Stimulated activated CD4-positive, alpha-beta T cell treated with anti-CD3 and anti-CD28 coated beads, Interleukin-2, amount 100 ng/mL, for 48 hours (primary cell): Measurements from ENCODE around the gene BASP1.
A peak's percentile ranks its signal among the peaks of the same experiment; 100 is the strongest.
"Not testable (repeated sequence)": the region's sequence is repeated elsewhere in the genome, so short reads cannot be mapped to it uniquely, and the experiment has no call there.

Source experiments
- DNase-seq, 2 donors: peaks; one replicate each; pipeline ENCODE4 v3.0.0-alpha.2; 2020

BASP1 gene

GRCh38 chr5:17217493-17218352 is at the start of gene BASP1:
Gene BASP1 (plus strand): TSS chr5:17217631. CDS start chr5:17275217, 57,586 bp downstream.
- no peak for DNase-seq

GRCh38 chr5:17169507-17169906 is 47.9 kb upstream of the BASP1 start:
- DNase-seq: no peak

- no peak for DNase-seq
Measured at GRCh38 chr5:17172791-17173190, 44.6 kb upstream of the BASP1 start.

- no peak for DNase-seq
Measured at GRCh38 chr5:17174965-17175364, 42.5 kb upstream of the BASP1 start.

- DNase-seq: no peak
Measured at GRCh38 chr5:17177501-17178372, 39.7 kb upstream of the BASP1 start.

GRCh38 chr5:17178373-17178675 is 39.1 kb upstream of the BASP1 start:
- no peak for DNase-seq

GRCh38 chr5:17180330-17180843 is 37.0 kb upstream of the BASP1 start:
- no peak for DNase-seq

- DNase-seq: no peak
Measured at GRCh38 chr5:17180864-17181723, 36.3 kb upstream of the BASP1 start.

GRCh38 chr5:17182494-17182893 is 34.9 kb upstream of the BASP1 start:
- DNase-seq: no peak

- no peak for DNase-seq
Measured at GRCh38 chr5:17182981-17183380, 34.5 kb upstream of the BASP1 start.

GRCh38 chr5:17183831-17184230 is 33.6 kb upstream of the BASP1 start:
- no peak for DNase-seq

- no peak for DNase-seq
Measured at GRCh38 chr5:17184588-17184987, 32.8 kb upstream of the BASP1 start.

- no peak for DNase-seq
Measured at GRCh38 chr5:17185349-17185748, 32.1 kb upstream of the BASP1 start.

- no peak for DNase-seq
Measured at GRCh38 chr5:17185773-17186172, 31.7 kb upstream of the BASP1 start.

- DNase-seq: no peak
Measured at GRCh38 chr5:17186256-17186655, 31.2 kb upstream of the BASP1 start.

GRCh38 chr5:17187011-17187785 is 30.2 kb upstream of the BASP1 start:
- no peak for DNase-seq

- no peak for DNase-seq
Measured at GRCh38 chr5:17187786-17188170, 29.7 kb upstream of the BASP1 start.

GRCh38 chr5:17189381-17190036 is 27.9 kb upstream of the BASP1 start:
- peak; percentile 63 to 68 for DNase-seq

GRCh38 chr5:17190242-17190778 is 27.1 kb upstream of the BASP1 start:
- no peak for DNase-seq

GRCh38 chr5:17190799-17191391 is 26.5 kb upstream of the BASP1 start:
- no peak for DNase-seq

GRCh38 chr5:17191574-17191973 is 25.9 kb upstream of the BASP1 start:
- not testable (repeated sequence) for DNase-seq
